CD4-positive, alpha-beta T cell treated with Interleukin-10 for 1 hour (primary cell): Measurements from ENCODE around the gene FAM32A.

ENCODE experiments used
- DNase-seq: peaks from one replicate; pipeline ENCODE4 v3.0.0-alpha.2; 2020

FAM32A gene

DNA sequence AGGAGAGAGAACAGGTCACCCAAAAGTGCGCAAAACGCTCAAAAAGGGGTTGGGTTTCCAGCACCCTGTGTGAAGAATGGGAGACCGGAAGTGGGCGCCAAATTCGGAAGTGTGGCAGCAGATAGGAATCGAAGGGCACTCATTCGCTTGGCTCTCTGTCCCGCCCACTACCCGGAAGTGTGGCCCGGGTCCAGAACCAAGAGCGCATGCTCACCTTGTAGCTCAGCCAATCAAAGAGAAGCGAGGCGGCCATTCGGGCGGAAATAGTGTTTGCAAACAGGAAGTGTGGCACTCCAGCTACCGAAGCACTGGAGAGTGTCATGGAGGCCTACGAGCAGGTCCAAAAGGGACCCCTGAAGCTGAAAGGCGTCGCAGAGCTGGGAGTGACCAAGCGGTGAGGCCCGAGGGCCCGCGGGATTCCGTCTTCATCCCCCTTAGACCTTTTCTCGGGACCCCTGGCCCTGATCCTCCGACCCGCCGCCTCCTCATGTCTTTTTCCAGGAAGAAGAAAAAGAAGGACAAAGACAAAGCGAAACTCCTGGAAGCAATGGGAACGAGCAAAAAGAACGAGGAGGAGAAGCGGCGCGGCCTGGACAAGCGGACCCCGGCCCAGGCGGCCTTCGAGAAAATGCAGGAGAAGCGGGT is at the start of gene FAM32A:
FAM32A (plus strand) TSS at position 288 of the 645 bp plus-strand sequence; CDS start at position 321, 33 bp downstream.
- peak; percentile 100 for DNase-seq

DNA sequence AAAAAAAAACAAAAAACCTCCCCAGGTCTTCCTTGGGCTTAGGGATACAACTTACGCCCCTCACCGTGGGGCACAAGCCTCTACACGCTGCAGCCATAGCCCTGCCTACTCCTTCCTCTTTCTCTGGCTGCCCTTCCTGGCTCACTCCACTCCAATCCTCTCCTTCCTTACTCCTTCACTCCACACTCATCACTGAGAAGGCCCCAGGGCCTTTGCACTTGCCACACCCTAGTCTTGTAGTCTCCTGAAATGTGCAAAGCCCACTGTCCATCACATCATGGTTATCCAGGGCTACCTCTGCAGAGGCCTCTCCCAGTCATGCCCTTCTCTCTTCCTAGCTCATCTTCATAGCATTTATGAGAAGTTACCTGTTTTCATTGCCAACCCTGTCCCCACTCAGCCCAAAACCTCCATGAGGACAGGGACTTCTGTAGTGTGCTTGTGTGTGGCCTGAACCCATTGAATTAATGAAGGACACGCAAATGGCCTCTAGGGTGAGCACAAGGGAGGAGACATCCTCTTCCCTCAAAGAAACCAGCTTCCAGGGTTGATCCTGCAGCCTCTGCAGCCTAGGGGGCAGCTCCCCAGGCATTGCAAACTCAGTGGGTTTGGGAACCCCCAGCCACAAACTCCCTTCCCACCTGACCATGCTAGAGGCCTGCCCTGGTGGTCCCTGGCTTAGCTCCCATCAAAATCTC is 49.6 kb upstream of the FAM32A start:
- no peak for DNase-seq

DNA sequence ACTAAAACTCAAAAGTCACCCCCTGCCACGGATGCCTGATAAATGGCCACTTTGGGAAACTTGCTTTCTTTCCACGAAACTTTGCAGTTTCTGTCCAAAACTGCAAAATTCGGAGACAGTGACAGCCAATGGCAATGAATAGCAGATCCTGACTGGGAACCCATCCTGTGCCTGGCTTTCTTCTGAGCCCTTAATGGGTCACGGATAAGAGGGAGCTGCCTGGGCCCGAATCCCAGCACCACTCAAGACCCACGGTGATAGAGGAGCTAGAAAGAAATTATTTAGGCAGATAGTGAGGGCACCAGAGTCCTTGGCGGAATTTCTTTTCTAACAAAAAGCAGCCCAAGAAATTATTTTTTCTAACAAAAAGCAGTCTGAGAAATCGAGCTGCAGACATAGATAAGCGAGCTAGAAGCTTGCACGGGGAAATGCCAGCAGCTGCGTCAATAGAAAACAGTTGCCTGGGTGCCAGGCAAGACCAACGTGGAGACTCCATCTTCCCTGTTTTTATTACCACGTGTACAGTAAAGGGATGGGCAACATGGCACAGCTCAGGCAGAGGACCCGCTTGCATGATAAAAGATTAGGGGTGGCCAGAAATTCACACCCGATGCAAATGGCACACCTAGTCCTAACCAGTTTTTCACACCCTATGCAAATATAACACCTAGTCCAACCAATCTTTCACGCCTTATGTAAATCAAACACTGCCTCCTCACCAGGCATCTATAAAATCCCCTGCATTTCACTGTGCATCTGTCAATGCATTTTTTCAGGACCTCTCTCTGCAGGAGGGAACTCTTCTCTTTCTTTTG is 48.8 kb upstream of the FAM32A start:
- DNase-seq, result no peak

DNA sequence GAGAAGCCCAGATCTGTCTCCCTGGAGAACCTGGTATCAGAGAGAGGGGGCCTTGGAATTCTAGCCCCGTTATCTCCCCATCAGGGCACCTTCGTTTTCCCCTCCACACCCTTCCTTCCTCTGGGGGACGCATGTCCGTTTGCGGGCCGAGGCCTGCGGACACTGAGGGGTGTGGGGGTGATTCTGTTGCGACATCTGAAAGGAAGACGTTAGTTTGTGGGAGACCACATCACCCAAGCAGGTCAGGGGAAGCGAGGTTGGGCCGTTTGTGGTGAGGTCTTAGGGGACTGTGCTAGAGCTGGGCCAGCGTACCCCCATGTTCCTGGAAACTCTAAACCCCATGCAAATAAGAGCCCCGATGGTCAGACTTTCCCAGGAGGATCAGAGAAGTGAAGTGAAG is 45.5 kb upstream of the FAM32A start:
- no peak for DNase-seq

DNA sequence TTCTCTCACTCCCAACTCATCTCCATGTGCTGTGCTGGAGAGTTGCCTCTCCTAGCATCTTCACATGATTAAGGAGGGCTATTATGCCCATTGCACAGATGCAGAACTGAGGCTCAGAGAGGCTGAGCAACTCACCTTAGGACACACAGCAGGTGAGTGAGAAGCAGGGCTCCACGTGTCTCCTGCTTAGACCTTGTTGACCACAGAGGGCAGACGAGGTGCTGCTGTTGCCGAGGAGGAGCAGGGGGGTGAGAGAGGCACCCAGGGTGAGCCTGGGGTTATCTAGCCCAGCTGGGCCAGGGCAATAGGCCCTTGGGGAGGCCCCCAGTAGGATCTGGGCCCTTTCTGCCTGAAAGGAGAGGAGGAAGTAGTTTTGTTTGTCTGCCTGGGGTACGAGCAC is 44.2 kb upstream of the FAM32A start:
- DNase-seq, result no peak

DNA sequence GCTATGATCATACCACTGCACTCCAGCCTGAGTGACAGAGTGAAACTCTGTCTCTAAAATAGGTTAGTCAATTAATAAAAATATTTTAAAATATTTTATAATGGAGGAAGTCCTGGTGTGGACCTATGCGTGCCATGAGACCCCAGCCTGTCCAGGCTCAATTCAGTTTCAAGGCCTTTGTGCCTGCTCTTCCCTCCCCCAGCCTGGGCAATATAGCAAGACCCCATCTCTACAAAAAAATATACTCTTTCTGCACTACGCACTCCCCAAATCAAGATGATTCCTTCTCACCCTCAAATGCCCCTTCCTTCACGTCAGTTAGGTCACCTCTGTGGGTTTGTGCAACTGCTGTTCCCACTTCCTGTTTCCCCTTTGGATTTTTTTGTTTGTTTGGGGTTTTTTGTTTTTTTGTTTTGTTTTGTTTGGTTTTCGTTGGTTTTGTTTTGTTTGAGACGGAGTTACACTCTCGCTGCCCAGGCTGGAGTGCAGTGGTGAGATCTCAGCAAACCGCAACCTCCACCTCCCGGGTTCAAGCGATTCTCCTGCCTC is 43.1 kb upstream of the FAM32A start:
- no peak for DNase-seq

DNA sequence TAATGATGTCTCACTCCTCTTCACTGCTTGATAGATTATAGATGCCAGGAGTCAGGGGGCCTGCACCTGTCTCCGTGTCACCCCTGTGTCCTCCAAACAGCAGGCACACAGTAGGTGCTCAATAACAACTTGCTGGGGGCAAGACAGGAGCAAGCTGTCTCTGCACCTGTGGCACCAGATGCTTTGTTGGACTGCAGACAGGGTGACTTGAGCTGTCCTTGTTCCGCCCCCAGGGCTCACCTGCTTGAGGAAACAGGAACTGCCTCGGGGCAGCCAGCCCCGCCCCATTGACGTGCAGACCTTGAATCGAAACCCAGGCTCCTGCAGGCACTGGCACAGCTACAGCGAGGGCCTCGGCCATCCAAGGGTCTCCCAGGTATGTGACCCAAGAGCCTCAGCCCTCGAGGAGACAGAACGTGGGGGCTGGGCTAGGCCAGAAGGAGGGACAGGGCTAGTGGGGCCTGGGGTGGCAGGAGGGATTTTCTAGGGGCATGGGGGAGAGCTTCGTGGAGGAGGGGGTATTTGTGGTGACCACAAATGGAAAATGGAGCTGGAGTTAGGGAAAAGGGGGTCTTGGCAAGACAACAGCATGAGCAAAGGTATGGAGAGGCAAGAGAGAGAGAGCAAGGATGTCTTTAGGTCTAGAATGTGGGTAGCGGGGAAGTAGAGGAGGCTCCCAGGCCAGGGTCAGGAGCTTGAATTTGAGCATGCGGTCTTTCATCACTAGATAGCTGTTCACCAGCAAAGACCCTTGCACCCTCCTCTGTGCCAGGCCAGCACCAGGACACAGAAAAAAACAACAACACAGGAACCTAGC is 41.6 kb upstream of the FAM32A start, which contains the start of gene HSH2D:
HSH2D (plus strand) TSS at position 287 of the 817 bp plus-strand sequence. CDS start 5,066 bp downstream, outside the sequence.
- peak; percentile 83 for DNase-seq

DNA sequence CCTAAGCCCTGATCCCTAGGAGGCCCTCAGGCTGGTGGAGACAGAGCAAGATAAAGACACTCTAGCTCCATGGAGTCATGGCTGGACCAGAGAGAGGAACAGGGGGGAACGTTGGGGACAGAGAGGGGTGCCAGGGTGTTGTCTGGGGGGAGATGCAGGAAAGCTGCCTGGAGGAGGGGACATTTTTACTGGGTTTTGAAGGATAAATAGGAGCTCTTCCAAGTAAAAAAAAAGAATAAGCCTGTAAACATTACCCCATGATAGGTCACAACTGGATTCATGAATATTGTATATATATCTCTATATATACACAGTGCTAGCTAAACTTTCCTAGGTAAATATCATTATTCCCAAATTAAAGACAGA is 41.0 kb upstream of the FAM32A start:
- DNase-seq, result no peak

DNA sequence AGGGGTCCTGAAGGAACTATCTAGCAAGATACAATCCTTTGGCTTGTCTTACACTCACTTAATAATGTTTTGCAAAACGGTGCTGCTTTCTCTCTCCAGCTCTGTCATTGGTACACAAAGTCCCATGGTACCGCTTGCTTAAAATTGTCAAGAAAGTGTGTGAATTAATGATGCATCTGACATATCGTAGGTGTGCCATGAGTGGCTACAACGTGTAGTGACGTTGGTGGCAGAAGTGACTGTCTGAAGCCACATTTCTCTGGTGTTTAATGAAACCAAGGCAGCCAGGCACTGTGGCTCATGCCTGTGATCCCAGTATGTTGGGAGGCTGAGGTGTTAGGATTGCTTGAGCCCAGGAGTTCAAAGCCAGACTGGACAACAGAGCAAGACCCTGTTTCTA is 39.1 kb upstream of the FAM32A start:
- DNase-seq, result no peak

DNA sequence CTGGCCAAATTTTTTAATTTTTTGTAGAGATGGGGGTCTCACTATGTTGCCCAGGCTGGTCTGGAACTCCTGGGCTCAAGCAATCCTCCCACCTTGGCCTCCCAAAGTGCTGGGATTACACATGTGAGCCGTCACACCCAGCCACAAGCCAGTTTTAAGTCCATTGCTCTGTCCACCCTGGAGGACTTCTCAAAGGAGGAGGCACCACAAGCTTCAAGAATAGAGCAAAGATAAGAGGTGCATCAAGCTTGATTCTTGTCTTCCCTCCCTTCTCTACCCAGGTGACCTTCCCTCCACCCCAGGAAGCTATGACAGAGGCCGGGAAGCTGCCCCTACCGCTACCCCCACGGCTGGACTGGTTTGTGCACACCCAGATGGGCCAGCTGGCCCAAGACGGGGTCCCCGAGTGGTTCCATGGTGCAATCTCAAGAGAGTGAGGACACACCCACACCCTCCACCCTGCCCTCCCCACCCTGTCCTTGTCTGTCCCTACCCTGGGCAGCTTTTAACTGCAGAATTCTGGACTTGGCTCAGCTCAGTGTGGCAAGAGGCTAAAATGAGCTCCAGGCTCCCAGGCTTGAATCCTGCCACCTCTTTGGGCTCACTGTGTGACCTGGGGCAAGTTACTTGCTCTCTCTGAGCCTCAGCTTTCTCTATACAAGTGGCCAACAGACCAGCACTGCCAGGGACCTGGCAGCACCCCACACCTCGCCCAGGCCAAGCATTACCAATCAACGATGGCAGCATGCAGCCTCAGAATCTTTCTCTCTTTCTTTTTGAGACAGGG is 36.6 kb upstream of the FAM32A start:
- DNase-seq, result no peak

DNA sequence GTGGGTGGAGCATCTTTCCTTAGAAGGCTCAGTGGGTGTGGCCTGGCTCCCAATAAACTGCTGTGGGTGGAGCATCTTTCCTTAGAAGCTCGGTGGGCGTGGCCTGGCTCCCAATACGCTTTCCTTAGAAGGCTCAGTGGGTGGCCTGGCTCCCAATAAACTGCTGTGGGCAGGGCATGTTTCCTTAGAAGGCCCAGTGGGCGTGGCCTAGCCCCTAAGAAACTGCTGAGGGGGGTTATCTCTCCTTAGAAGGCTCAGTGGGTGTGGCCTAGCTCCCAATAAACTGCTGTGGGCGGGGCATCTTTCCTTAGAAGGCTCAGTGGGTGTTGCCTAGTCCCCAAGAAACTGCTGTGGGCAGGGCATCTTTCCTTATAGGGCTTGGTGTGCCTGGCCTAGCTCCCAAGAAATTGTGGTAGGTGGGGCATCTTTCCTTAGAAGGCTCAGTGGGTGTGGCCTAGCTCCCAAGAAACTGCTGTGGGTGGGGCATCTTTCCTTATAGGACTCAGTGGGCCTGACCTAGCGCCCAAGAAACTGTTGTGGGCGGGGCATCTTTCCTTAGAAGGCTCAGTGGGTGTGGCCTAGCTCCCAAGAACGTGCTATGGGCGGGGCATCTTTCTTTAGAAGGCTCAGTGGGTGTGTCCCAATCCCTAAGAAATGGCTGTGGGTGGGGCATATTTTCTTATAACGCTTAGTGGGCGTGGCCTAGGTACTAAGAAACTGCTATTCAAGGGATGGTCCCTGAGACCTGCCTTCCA is 31.5 kb upstream of the FAM32A start:
- DNase-seq, result no peak

DNA sequence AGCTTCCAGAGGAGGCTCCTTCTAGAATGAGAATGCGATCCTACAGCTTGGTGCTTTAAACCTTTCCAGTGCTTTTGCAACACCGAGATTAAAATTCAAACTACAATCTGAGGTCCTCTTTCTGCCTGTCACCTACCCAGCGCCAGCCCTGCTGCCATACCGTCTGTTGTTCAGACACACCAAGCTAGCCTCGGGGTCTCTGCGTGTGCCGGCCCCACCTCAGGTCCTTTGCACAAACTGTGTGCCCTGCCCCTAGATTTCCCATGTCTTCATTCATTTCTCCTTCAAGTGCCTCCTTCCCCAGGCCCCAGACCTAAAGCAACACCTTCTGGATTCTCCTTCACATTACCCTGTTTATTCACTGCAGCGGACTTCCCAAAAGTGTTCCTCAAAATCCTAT is 30.7 kb upstream of the FAM32A start:
- no peak for DNase-seq

DNA sequence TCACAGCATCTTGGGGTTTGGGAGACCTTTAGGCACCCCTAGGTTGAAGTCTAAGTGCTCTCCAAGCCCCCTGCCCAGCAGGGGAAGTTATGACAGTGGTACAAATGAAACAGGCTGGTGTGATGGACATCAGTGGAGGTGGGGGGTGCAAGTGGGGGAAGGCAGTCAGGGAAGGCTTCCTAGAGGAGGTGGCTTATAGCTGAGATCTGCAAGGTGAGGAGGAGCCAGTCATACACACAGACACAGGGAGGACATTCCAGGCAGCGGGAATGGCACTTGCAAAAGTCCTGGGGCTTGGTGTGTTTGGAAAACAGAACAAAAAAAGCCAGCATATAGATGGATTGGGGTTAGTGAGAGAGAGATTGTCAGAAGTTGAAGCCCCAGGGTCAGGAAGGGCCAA is 30.1 kb upstream of the FAM32A start:
- no peak for DNase-seq

DNA sequence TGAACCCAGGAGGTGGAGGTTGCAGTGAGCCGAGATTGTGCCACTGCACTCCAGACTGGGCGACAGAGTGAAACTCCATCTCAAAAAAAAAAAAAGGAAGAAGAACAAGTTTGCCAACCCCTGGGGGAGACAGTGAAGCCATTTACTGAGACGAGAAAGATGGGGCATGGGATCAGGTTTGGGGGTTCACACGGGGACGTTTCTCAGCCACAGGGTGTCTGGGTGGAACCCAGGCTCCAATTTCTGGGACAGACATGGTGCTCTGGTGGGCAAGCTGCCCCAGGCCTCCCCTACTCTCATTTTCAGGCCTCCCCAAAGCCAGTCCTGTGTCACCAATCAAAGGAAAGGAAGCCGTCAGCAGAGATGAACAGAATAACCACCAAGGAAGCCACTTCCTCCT is 28.3 kb upstream of the FAM32A start:
- DNase-seq, result no peak

DNA sequence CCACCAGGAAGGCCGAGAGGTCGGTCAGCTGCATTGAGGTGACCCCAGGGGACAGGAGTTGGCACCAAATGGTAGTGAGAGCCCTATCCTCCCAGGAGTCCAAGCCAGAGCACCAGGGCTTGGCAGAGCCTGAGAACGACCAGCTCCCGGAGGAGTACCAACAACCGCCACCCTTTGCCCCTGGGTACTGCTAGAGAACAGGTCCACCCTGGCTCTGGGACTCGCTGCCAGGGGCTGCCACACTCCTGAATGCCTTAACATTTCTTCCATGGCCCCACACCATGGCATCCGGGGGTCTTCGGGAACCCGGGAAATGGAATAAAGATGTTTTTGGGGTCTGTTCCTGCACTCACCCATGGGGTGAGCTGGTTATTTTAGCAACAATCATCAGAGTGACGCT is 27.6 kb upstream of the FAM32A start:
- DNase-seq, result no peak

DNA sequence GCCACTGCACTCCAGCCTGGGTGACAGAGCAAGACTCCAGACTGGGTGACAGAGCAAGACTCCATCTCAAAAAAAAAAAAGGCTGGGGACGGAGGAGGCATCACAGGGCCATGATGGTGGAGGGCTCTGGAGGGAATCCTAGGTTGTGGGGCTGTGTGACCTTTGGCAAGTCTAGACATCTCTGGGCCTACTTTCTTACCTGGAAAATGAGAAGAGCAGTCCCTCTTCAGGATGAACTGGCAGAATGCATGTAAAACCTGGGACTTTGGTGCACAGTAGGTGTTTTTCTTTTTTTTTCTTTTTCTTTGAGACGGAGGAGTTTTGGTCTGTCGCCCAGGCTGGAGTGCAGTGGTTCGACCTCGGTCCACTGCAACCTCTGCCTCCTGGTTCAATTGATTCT is 25.6 kb upstream of the FAM32A start:
- no peak for DNase-seq

DNA sequence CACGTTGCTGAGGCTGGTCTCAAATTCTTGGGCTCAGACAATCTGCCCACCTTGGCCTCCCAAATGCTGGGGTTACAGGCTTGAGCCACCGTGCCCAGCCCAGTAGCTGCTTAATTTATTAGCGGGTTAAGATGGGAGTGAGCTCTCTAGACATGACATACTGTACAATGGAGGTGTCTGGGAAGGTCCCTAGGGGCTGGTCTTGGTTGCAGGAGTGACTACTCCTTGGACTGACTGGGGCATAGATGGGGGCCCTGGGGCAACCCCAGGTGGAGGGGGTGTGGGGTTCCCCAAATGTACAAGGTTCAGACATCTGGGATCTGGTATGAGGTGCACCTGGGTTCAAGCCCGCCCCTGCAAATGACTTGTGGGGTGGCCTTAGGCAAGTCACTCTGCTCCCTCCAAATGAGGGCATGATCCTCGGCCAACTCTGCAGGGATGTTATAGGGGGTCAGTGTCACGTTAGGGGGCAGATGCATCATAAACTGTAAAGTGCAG is 24.7 kb upstream of the FAM32A start:
- no peak for DNase-seq

DNA sequence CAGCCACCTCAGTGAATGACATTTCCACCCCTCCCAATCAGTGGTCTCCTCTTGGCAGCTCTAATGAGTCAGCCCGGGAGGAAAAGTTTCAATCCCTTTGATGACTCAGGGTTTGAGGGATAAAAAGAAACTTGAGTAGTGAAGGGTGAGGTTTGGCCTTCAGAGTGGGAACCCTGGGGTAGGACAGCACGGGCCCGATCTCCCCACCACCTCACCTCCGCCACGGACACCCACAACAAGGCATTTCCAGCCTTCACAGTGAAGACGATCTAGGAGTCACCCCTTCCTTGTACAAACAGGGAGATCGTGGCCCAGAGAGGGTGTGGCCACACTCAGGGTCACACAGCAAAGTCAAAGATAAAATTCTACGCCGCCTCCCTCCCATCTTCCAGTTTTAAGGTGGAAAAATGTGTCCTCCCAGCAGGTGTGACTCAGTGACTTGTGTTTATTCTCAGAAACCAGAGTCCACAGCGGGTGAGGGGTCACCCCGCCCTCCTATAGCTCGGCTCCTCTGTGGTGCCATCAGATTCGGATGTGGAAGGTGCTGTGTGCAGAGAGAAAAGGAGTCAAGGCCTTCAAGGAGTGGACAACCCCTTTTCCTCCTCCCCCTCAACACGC is 24.2 kb upstream of the FAM32A start:
- DNase-seq, result no peak

DNA sequence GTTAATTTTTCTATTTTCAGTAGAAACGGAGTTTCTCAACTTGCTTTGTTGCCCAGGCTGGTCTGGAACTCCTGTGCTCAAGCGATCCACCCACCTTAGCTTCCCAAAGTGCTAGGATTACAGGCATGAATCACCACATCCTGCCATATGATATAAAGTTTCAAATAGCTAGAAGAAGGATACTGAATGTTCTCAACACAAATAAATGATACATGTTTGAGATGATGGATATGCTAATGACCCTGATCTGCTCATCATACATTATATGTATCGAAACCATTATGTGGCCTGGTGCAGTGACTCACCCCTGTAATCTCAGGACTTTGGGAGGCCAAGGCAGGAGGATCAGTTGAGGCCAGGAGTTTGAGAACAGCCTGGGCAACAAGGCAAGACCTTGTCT is 23.4 kb upstream of the FAM32A start:
- DNase-seq, result no peak

DNA sequence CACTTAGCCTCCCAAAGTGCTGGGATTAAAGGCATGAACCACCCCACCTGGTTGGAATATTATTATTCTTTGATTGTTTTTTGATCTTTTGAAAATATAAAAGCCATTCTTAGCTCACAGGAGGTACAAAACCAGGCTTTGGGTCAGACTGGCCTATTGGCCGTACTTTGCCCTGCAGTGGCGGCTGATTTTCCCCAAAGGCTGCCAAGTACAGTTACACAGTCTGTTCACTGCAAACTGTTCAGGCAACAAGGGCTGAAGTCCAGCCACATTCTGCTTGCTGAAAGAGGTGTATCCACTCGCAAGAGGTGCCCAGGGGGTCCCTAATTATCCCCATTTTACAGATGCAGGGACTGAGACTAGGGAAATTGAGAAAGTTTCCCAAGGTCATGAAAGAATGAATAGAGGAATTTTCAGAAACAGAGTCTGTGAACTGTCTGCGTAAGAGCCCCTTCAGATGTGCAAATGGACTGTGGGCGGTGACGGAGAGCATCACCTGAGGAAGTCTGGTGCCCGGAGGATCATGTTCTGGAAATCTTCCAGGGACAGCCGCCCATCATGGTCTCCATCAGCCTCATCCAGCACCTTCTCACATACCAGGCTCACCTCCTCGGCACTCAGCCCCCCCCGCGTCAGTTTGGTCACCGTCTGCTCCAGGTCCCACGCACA is 20.9 kb upstream of the FAM32A start:
- no peak for DNase-seq
